WI38 (cell line): Measurements from ENCODE around the gene GRAP2.

Experiments
- H3K4me3 ChIP-seq: 2 replicates; pipeline ENCODE4 v1.5.1; 2011; ENCODE audit warnings: low read depth, mild to moderate bottlenecking, control low read depth, low read length
- TF ChIP-seq, protein P1 (sequence below): IDR thresholded peaks from 2 replicates; pipeline ENCODE4 v1.5.1; 2012; ENCODE audit warnings: low read depth, mild to moderate bottlenecking, control low read depth, low read length

Gene GRAP2

DNA sequence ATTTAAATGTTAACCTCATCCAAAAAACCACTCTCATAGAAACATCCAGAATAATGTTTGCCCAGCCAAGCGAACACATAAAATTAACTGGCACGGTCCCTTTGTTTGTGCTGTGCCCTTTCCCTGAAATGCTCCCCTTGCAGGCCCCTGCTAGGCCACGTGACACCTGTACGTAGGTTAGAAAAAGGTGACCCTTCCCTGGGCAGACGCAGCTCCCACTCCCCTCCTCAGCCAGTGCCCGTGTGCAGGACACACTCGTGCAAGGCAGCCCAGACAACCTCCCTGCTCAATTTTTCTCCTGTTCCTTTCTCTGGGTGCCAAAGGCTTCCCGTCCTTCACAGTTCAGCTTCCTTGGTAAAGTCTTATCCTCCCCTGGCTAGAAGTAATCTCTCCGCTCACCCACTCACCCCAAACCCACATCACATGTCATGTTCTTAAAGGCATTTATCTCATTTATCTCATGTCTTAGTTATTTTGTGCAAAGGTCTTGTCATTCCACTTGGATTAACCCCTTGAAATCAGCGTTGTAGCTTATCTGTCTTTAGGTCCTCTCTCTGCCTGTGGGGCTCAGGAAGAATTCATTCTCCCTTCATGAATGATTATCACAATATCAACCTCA lies 114.6 kb downstream of the GRAP2 start:
- no peak overlapping the region for H3K4me3 ChIP-seq
- TF ChIP-seq, protein P1, sequence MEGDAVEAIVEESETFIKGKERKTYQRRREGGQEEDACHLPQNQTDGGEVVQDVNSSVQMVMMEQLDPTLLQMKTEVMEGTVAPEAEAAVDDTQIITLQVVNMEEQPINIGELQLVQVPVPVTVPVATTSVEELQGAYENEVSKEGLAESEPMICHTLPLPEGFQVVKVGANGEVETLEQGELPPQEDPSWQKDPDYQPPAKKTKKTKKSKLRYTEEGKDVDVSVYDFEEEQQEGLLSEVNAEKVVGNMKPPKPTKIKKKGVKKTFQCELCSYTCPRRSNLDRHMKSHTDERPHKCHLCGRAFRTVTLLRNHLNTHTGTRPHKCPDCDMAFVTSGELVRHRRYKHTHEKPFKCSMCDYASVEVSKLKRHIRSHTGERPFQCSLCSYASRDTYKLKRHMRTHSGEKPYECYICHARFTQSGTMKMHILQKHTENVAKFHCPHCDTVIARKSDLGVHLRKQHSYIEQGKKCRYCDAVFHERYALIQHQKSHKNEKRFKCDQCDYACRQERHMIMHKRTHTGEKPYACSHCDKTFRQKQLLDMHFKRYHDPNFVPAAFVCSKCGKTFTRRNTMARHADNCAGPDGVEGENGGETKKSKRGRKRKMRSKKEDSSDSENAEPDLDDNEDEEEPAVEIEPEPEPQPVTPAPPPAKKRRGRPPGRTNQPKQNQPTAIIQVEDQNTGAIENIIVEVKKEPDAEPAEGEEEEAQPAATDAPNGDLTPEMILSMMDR, result no peak

DNA sequence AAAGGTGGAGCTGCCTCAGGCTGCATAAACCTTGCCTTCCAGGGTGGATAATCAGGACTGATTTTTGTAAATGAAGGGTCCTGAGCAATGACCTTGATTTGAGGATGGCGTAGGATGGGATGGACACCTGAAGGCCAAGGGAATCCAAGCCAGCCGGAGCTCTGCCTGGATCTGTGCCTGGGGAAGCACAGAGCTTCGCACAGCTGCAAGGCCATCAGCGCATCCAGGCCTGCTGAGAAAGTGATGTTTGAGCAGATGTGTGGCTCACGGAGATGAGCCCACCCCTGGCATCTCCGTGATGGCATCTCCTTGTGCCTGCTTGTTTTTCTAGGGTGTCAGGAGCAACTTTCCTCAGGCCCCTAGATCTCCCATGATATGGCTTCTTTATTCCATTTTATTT lies 117.2 kb downstream of the GRAP2 start:
- TF ChIP-seq, protein P1, result no peak
- no peak overlapping the region for H3K4me3 ChIP-seq

GRCh38 chr22:40019100-40019499 lies 118.2 kb downstream of the GRAP2 start:
- H3K4me3 ChIP-seq, result no peak overlapping the region
- TF ChIP-seq, protein P1, result no peak

DNA sequence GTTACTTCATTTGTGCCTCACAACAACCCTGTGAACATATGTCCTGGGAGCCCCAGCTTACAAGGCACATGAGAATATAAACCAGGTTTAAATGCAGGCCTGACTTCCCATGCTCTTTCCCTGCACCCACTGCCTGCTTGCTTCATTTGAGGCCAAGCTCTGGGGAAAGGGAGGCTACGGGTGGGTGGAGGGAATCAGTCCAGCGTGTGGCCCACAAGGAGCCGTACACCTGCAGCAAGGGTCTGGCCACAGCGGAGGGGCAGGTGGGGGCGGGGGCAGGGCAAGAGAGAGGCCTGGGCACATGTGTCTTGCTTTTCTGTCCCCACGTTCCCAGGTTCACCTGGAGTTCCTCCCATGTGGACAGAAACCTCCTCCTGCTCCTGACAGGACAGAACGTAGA lies 120.1 kb downstream of the GRAP2 start:
- TF ChIP-seq, protein P1, result no peak
- H3K4me3 ChIP-seq, result no peak overlapping the region

- TF ChIP-seq, protein P1, result no peak
- H3K4me3 ChIP-seq, result no peak overlapping the region
These were observed 120.6 kb downstream of the GRAP2 start for GRCh38 chr22:40021401-40022000.

DNA sequence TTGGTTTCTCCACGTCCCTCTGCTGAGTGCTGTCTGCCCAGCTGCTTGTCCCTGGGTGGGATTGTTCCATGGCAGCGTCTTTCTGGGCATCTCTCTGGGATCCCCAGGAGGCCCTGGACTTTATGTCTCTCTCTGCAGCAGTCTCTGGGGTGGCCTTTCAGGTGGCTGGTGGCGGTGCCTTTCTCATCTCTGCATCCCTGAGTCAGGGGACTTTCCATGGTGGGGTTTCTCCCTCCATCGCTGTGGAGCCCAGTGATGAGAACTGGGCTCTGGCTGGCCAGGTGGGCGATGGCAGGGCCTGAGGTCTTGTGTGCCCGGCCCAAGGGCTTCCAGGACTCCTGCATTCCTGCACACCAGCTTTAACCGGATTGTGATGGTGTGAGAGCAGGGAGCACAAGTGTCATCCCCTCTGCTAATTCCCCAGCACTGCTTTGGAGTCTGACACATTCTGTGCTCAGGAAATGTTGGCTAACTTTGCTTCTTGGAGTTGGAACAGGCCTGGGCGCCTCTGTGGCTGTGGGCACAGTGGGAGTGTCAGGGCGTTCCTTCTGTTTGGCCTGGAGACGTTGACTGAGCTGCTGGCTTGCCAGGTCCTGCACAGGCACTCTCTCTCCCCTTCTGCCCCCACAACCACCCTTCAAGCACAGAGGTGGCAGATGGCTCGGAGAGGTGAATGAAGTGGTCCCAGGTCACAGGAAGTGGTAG lies 121.8 kb downstream of the GRAP2 start:
- H3K4me3 ChIP-seq, result no peak overlapping the region
- TF ChIP-seq, protein P1, result no peak
